Spleen (tissue), 11 donors: Measurements from ENCODE around the gene COLEC12. TPM values are rescaled to one million over a fixed set of nuclear protein-coding genes. Genes with fewer than 3 reads are reported as not detected.

Source experiments
- DNase-seq: peaks from one replicate; pipeline ENCODE4 v3.0.0-alpha.2; 2020
- H3K27ac ChIP-seq, 8 donors: fragments of 200-600 bp; sonication (generic) in 7 of 8; 1 replicate in 4 of 8; 2 replicates in 4 of 8; pipeline versions ENCODE4 v1.5.0 to v1.8.0; 2016 to 2021; ENCODE audit warnings: inconsistent platforms in 4 of 8, mild to moderate bottlenecking in 4 of 8, moderate library complexity in 1 of 8
- H3K27me3 ChIP-seq, 7 donors: fragments of 200-600 bp; sonication (generic) in 6 of 7; replicated peaks in 1 of 7; 1 replicate in 4 of 7; 2 replicates in 3 of 7; pipeline versions ENCODE4 v1.5.0 to v1.8.0; 2016 to 2021; ENCODE audit warnings: inconsistent platforms in 3 of 7, mild to moderate bottlenecking in 1 of 7
- H3K36me3 ChIP-seq, 6 donors: fragments of 200-600 bp; sonication (generic) in 5 of 6; 1 replicate in 4 of 6; 2 replicates in 2 of 6; pipeline versions ENCODE4 v1.5.0 to v1.8.0; 2016 to 2021; ENCODE audit warnings: inconsistent platforms in 2 of 6
- H3K4me1 ChIP-seq, 6 donors: fragments of 200-600 bp; sonication (generic) in 5 of 6; 1 replicate in 3 of 6; 2 replicates in 3 of 6; pipeline versions ENCODE4 v1.5.0 to v1.8.0; 2016 to 2021; ENCODE audit warnings: inconsistent platforms in 3 of 6
- H3K4me3 ChIP-seq, 8 donors: fragments of 200-600 bp; sonication (generic) in 7 of 8; 1 replicate in 4 of 8; 2 replicates in 4 of 8; pipeline versions ENCODE4 v1.5.0 to v1.8.0; 2016 to 2021; ENCODE audit warnings: inconsistent platforms in 4 of 8, mild to moderate bottlenecking in 4 of 8, moderate library complexity in 2 of 8
- H3K9me3 ChIP-seq, 8 donors: fragments of 200-600 bp; sonication (generic) in 7 of 8; 1 replicate in 4 of 8; 2 replicates in 4 of 8; pipeline versions ENCODE4 v1.5.0 to v1.8.0; 2016 to 2021; ENCODE audit warnings: inconsistent platforms in 4 of 8
- POLR2A ChIP-seq, 3 donors: fragments of 450-650 bp; IDR thresholded peaks; one replicate each; pipeline ENCODE4 v1.5.1; 2017; ENCODE audit warnings: antibody characterized with exemption in 3 of 3, mild to moderate bottlenecking in 1 of 3
- POLR2AphosphoS5 ChIP-seq, 3 donors: sonication (generic); formaldehyde crosslinking; IDR thresholded peaks; one replicate each; pipeline ENCODE4 v1.5.1; 2017; ENCODE audit warnings: antibody characterized with exemption in 3 of 3
- WGBS, 5 donors: extraction: QIAGEN DNeasy Blood & Tissue Kit in 3 of 5; methylation state at CpG; one replicate each; pipeline versions ENCODE4 v1.1.5 to v1.1.7; 2013 to 2018; 5-methylcytosine and 5-hydroxymethylcytosine counted together
- intact Hi-C: fragments of 100-400 bp; cut with DNase I; formaldehyde crosslinking; loops from one replicate; pipeline ENCODE4 v1.15.0; 2023; ENCODE audit warnings: low total_unique reads
- polyA plus RNA-seq, 3 donors: library from polyadenylated mRNA; stranded (reverse); fragments of 200-250 nt; gene quantifications; one replicate each; pipeline ENCODE4 v1.2.1, GENCODE V29; 2013
- total RNA-seq, 7 donors: library from RNA; depleted of rRNA in 3 of 7; stranded (reverse); fragments of >200 nt in 3 of 7; fragmentation: NEBNext Ultra II Directional in 4 of 7; extraction: Animal tissue kit (Norgen Biotek cat#: 25700) in 4 of 7; gene quantifications; one replicate each; pipeline versions ENCODE4 v1.1.0 to v1.2.1, GENCODE V29; 2016 to 2021
- TF ChIP-seq, protein P1 (sequence below), 11 experiments: fragments of 200-600 bp in 7 of 11; fragments of 450-650 bp in 4 of 11; sonication (generic) in 4 of 11; IDR thresholded peaks in 8 of 11; conservative IDR thresholded peaks in 3 of 11; 1 replicate in 7 of 11; 2 replicates in 4 of 11; pipeline versions ENCODE4 v1.4.0 to v1.8.0; 2016 to 2021; ENCODE audit warnings: antibody characterized with exemption in 11 of 11, inconsistent platforms in 4 of 11, mild to moderate bottlenecking in 1 of 11
- donor health status: healthy with polysubstance abuse.
- donor health status: DM: no; HTN: no; CAD: no; lungs with moderate emphysema.
- donor health status: DM: no; HTN: no; CAD: no.
- donor health status: Bipolar disorder and iron deficiency.
- donor health status: healthy.
- donor health status: DM: no; HTN: no; CAD: no.
- donor health status: DM: yes; HTN: yes; CAD: no.

COLEC12 gene
- total and polyA plus RNA-seq, 10 donors: 0.13 to 4.5 (median 1.0) TPM

DNA sequence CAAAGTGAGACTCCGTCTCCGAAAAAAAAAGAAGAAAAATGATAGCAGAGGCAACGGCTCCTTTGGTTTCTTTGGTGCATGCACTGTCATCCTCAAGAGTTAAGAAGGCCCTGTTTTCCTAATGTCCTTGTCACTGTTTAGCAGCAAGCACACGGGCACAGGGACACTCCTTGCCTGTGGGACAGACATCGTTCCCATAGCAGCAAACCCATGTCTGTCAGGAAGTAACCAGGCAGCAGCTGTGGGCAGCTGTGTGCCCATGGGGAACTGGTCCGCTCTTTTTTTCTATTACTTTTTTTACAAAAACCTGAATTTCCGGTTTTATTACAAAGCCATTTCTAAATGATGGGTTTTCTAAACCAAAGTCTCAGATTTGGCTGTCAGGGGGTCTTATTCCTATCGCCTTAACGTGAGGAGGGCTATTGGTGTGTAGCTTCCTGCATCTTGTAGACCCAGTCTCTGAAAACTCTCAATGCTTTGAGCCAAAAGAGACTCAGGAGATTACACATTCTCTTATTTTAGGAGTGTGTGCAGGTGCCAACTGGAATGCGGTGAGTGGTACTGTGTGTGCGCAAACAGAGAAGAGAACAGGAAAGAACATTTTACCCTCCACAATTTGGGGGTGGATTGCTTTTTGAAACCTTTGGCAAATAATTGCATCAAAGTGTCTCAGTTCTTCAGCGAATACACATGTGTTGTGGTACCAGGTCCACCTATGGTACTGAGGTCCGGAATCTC lies 109.6 kb downstream of the COLEC12 start:
- intact Hi-C loops: no loop called here
- WGBS, 5 donors: 69 to 73% (median 70%) methylated on average over 13 of the region's 13 CpGs
- H3K4me3 ChIP-seq: no peak overlapping the region
- no peak for DNase-seq
- H3K9me3 ChIP-seq: no peaks in the 10 kb centered on the region
- no peak for TF ChIP-seq POLR2AphosphoS5 (IDR thresholded peaks at IDR 0.05)
- TF ChIP-seq, protein P1, sequence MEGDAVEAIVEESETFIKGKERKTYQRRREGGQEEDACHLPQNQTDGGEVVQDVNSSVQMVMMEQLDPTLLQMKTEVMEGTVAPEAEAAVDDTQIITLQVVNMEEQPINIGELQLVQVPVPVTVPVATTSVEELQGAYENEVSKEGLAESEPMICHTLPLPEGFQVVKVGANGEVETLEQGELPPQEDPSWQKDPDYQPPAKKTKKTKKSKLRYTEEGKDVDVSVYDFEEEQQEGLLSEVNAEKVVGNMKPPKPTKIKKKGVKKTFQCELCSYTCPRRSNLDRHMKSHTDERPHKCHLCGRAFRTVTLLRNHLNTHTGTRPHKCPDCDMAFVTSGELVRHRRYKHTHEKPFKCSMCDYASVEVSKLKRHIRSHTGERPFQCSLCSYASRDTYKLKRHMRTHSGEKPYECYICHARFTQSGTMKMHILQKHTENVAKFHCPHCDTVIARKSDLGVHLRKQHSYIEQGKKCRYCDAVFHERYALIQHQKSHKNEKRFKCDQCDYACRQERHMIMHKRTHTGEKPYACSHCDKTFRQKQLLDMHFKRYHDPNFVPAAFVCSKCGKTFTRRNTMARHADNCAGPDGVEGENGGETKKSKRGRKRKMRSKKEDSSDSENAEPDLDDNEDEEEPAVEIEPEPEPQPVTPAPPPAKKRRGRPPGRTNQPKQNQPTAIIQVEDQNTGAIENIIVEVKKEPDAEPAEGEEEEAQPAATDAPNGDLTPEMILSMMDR (IDR thresholded peaks at IDR 0.05 in 8 of 11, conservative IDR thresholded peaks at IDR 0.05 in 3 of 11): no peak
- TF ChIP-seq POLR2A (IDR thresholded peaks at IDR 0.05): no peak
- no peaks in the 10 kb centered on the region for H3K36me3 ChIP-seq
- no peaks in the 10 kb centered on the region for H3K4me1 ChIP-seq
- no peaks in the 10 kb centered on the region for H3K27me3 ChIP-seq
- no peak overlapping the region for H3K27ac ChIP-seq

GRCh38 chr18:389658-390357 lies 110.7 kb downstream of the COLEC12 start:
- no peaks in the 10 kb centered on the region for H3K36me3 ChIP-seq
- no peak overlapping the region for H3K4me3 ChIP-seq
- WGBS, 5 donors: 59 to 65% (median 63%) methylated on average over 7 of the region's 7 CpGs
- DNase-seq: no peak
- H3K27me3 ChIP-seq: no peaks in the 10 kb centered on the region
- H3K9me3 ChIP-seq: no peaks in the 10 kb centered on the region
- H3K4me1 ChIP-seq: no peaks in the 10 kb centered on the region
- TF ChIP-seq POLR2A (IDR thresholded peaks at IDR 0.05): no peak
- TF ChIP-seq POLR2AphosphoS5 (IDR thresholded peaks at IDR 0.05): no peak
- TF ChIP-seq, protein P1 (IDR thresholded peaks at IDR 0.05 in 8 of 11, conservative IDR thresholded peaks at IDR 0.05 in 3 of 11): no peak
- intact Hi-C loops: no loop called here
- H3K27ac ChIP-seq: no peak overlapping the region

DNA sequence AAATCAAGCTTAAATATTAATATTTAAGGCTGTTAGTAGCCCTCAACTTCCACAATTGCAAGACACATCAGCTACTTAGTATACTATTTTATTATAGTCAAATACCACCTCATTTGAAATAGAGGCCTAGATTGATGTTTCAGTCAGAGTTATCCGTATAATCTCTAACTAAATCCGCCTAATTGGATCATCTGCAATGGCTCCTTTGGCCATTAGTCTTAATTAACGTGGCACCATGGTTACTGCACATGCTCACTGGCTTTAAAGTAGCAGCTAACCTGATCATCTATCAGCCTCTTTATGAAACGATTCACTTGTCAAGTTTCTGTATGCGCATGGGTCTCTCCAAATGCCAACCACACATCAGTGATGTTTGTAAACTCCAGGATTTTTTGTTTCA lies 112.3 kb downstream of the COLEC12 start:
- TF ChIP-seq POLR2AphosphoS5 (IDR thresholded peaks at IDR 0.05) (no peak), POLR2A (IDR thresholded peaks at IDR 0.05) (no peak)
- TF ChIP-seq, protein P1 (IDR thresholded peaks at IDR 0.05 in 8 of 11, conservative IDR thresholded peaks at IDR 0.05 in 3 of 11): no peak
- WGBS, 5 donors: 80 to 92% (median 87%) methylated on average over 5 of the region's 5 CpGs
- H3K4me1 ChIP-seq: no peaks in the 10 kb centered on the region
- no peak overlapping the region for H3K4me3 ChIP-seq
- no peaks in the 10 kb centered on the region for H3K27me3 ChIP-seq
- no peak for DNase-seq
- intact Hi-C loops: no loop called here
- H3K36me3 ChIP-seq: no peaks in the 10 kb centered on the region
- peaks cover 0 to 7% (median 0%) of the 10 kb centered on the region in 8 donors for H3K9me3 ChIP-seq
- no peak overlapping the region for H3K27ac ChIP-seq

GRCh38 chr18:386994-387393 lies 113.5 kb downstream of the COLEC12 start:
- no peak overlapping the region for H3K27ac ChIP-seq
- no peaks in the 10 kb centered on the region for H3K36me3 ChIP-seq
- 82 to 90% (median 86%) methylated on average over 6 of the region's 6 CpGs for WGBS, 5 donors
- TF ChIP-seq, protein P1 (IDR thresholded peaks at IDR 0.05 in 8 of 11, conservative IDR thresholded peaks at IDR 0.05 in 3 of 11): no peak
- no peak for TF ChIP-seq POLR2A (IDR thresholded peaks at IDR 0.05)
- no peak for DNase-seq
- no peaks in the 10 kb centered on the region for H3K4me1 ChIP-seq
- intact Hi-C loops: no loop called here
- H3K27me3 ChIP-seq: no peaks in the 10 kb centered on the region
- H3K4me3 ChIP-seq: no peak overlapping the region
- H3K9me3 ChIP-seq: peaks cover 0 to 7% (median 0%) of the 10 kb centered on the region in 8 donors
